GM04504 (cell line): ENCODE results near the gene TBXAS1.

ENCODE experiments used
- DNase-seq: peaks from one replicate; pipeline ENCODE4 v3.0.0-alpha.2; 2012; ENCODE audit warnings: low read depth

TBXAS1 gene

DNA sequence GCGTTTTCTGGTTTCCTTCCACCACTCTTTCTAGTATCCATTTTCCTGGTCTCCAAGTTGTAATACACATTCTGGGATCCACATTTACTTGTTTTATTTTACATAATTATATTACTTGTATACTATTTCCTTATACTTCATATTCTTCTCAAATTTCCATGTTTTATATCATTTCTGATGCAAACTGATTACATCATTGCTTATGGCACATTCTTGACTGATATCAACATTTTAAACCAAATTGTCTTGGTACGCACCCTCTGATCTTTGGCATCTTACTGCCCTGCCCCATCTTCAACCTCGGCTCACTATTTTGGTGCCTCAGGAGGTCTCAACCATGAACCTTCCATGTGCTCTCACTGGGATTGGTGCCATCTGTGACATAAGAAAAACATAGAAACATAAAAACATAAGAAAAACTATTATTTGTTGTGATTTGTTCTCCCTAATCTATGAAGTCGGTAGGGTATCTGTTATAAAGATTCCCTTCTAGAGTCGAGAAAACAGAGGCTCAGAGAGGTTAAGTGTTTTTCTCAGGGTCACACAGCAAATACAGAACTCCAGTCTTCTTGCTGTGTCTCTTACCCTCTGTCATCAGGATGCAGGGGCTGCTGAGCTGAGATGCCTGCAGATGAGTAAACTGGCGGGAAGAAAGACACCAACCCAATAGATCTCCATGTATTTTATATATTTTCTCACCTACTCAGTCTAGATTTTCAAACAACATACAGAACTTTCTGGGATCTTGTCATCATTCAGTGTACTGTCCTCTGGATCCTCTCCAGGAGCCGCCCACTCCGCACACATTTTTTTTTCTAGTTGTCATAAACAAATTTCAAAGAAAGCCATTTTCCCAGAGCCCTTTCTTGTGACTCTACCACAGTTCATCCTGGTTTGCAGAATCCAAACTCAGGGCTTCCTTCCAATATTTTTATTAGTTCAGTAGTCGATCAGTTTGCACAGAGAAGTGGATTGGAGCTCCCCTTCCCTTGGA lies 154.2 kb downstream of the TBXAS1 start:
- no peak for DNase-seq

DNA sequence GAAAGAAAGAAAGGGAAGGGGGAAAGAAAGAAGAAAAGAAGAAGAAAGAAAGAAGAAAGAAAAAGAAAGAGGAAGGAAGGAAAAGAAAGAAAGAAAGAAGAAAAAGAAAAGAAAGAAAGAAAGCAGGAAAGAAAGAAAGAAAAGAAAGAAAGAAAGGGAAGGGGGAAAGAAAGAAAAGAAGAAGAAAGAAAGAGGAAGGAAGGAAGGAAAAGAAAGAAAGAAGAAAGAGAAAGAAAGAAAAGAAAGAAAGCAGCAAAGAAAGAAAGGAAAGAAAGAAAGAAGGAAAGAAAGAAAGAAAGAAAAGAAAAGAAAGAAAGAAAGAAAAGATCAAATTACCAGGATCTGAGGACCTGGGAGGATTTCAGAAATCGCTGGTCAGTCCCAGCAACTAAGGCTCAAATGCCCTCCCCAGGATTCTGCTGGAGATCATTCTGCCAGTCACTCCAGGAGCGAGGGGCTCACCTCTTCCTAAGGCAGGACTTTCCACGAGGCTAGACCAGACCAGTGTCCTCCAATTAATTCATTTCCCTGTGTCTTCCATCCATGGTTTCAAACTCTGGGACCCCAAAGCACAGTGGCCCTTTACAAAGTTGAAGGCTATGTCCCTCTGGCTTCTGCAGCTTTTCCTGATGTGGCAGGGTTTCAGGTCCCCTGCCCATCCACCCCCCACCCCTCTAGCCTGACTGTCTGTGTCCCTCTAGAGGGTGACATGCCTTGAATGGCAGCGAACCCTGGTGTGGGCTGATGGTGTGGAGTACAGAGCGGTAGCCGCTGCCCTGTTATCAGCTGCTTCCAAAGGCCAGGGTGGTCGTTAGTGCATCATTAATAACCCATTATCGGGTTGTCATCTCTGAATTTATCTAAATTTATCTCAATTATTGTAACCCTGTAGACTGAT lies 155.8 kb downstream of the TBXAS1 start:
- no peak for DNase-seq

GRCh38 chr7:139985811-139986210 lies 156.7 kb downstream of the TBXAS1 start:
- DNase-seq: no peak

- DNase-seq: no peak
Observed at GRCh38 chr7:139987691-139988516, 158.8 kb downstream of the TBXAS1 start.

- DNase-seq: no peak
Observed at GRCh38 chr7:139989366-139990141, 160.5 kb downstream of the TBXAS1 start.

DNA sequence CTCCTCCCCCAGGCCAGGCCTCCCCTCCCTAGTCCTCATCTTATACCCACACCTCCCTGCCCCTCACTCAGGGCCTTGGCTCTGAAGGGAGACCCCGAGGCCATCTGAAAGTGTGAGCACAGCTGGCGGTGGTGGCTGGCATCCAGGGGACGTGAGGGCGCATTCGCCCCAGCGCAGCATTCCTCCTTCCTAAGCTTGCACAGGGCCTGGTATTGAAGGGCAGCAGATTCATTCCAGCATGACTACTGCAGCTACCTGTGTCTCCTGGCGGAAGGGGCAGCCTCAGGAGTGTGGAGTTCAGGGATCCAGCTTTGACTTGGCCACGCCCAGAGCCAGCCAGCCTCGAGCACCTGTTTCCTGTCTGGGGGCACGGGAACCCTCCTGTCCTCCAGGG lies 161.1 kb downstream of the TBXAS1 start:
- no peak for DNase-seq

- DNase-seq: no peak
Observed at GRCh38 chr7:139990571-139991268, 161.7 kb downstream of the TBXAS1 start.

GRCh38 chr7:139991269-139991666 lies 162.2 kb downstream of the TBXAS1 start:
- no peak for DNase-seq

DNA sequence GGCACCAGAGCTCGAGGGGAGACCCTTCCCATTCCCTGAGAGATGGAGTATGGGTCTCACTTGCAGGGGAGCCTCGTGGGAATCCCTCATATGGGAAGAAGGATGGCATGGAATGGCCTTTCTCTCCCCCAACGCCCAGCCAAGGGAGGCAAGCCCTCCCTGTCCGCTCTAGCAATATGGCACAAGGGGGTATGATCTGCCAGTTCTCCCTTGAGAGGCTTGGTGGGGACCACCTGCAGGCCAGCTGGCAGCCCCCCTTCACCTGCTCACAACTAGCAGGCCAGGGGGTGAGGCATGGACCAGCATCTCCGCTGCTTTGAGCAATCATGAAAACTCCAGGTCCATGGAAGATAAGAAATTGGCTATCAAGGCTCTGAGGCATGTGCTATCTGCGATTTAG lies 162.8 kb downstream of the TBXAS1 start:
- no peak for DNase-seq

- DNase-seq: no peak
Observed at GRCh38 chr7:139992353-139993044, 163.4 kb downstream of the TBXAS1 start.

DNA sequence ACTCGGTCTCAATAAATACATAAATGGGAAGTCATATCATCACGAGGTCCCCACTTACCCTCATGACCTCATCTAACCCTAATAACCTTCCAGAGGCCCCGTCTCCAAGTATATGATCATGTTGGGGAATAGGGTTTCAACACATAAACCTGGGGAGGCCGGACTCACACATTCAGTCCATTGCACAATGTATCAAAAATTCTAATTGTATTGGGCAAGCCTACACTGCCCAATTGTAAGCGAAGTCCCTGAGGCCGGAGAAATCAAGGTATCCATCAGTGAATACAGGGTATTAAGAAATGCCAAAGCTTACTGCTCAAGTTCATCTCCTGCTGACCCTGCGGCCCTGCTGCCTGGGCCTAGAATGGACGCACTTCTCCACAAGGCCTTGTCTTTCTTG lies 164.1 kb downstream of the TBXAS1 start:
- no peak for DNase-seq

DNA sequence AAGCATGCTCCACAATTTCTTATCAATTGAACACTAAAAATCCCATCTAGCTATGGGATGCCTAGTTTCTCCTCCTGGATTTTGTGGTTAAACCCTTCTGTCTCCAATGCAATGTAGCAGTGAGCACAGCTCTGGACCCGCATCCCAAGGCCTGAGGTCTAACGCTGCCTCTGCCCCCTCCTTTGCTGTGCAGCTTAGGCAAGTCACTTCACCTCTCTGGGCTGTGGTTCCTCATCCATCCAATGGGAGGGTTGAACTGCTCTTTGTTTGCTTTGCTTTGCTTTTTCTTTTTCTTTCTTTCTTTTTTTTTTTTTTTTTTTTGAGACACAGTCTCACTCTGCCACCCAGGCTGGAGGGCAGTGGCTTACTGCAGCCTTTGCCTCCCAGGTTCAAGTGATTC lies 164.5 kb downstream of the TBXAS1 start:
- DNase-seq: no peak

DNA sequence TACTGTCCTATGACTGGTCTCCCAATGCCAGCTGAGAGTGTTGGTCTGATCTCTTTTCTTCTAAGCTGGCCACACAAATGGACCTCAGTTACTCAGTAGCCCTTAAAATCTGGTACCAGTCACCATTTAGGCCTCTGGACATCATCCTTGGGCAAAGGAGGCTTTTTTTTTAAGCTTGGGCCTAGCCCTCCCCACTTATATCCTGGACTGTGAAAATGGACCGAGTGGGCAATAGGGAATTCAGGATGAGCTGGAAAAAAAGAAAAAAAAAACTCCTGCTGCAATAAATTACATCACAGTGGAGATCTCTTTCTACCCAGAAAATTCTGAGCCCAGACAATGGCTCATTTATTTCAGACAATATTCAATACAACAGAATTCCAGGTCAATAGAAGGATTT lies 165.3 kb downstream of the TBXAS1 start:
- DNase-seq: no peak

- DNase-seq: peak; percentile 21
Observed at GRCh38 chr7:139995017-139995915, 166.2 kb downstream of the TBXAS1 start.

DNA sequence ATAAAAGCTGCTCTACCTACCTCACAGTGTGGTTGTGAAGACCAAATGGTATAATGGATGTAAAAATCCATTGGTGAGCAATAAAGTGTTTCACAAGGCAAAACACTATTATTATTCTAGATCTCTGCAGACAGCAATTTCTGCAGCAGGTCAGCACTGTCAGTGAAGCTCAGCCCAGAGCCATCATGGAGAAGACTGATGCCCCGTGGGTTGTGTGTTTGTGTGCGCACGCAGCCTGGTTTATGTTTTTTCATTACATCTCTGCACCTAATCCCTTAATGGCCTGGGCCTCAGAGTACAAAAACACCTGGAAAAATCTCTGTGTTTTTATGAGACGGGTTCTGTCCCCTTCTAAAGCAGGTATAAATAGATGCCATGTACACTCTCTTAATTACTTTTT lies 169.5 kb downstream of the TBXAS1 start:
- no peak for DNase-seq

GRCh38 chr7:139999516-139999915 lies 170.5 kb downstream of the TBXAS1 start:
- no peak for DNase-seq

GRCh38 chr7:140000666-140001268 lies 171.7 kb downstream of the TBXAS1 start:
- no peak for DNase-seq

GRCh38 chr7:140003913-140004382 lies 174.9 kb downstream of the TBXAS1 start:
- peak; percentile 31 for DNase-seq
